ENCODE measurements around the gene CHDH.
A peak's percentile ranks its signal among the peaks of the same experiment; 100 is the strongest.

CHDH gene

DNA sequence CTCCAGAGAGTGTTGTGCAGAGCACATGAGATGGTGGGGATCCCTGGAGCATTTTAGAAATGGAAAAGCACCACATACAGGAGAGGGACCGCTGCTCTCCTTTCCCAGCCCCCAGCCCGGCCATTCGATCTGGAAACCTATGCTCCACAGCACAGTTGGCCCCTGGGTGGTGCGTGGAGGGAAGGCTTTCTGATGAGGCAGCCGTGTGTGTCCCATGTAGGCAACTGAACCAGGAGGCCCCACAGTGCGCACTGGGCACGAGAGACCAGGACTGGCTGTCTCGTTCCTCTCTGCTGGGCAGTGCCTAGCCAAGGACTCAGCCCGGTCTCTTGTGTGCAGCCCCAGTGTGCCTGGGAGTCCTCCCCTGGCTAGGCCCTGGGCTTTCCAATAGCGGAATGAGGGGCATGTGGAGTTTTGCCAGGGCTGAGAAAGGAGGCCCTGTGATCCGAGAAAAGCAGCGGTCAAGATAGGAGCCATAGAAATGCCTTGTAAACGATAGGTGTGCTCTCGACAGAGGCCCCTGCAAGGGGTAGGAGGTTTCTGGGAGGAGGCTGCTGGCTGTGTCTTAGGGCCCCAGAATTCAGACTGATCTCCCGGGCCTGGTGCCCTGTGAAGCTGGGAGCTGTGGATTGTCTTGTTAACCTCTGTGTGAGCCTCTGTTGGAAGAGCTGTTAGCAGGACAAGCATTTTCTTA lies 39.0 kb downstream of the CHDH start:
- no peak for DNase-seq

DNA sequence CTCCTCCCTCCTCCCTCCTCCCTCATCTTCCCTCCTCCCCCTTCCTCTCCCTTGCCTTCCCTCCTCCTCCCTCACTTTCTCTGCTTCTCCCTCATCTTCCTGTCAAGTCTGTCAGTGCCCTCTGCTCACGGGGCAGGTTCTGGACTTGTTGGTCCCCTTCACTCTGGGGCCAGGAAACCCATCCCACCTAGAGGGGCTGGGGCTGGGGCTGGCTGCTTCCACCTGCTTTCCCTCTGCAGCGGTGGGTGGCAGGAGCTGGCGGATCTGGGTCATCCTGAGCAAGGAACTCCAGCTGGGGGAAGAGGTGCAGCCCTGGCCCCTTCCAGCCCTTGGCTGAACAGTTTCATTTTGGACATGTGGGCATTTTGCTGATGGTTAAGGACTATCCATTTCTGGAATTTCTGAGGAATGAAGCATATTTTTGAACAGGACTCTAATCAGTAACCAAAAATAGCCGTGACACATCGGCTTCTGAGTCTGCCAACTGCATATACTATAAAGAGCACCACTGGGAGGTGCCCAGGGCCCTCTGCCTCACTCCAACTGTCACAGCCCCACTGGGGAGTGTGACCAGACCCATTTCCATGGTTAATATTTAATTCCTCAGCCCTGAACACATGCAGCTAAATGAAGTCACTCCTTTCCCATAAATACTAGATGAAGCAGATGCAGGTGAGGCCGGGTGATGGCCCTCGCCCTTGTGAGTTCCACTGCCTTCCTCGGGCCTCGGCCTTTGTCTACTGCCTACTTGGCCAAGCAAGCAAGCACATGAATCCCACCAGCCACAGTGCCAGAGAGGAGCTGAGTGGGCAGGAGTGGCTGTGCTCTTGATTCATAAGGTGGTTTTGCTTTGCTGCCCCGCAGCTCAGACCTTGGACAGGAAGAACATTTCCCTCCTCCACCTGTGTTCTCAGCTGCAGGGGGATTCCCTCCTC lies 39.8 kb downstream of the CHDH start:
- no peak for DNase-seq

DNA sequence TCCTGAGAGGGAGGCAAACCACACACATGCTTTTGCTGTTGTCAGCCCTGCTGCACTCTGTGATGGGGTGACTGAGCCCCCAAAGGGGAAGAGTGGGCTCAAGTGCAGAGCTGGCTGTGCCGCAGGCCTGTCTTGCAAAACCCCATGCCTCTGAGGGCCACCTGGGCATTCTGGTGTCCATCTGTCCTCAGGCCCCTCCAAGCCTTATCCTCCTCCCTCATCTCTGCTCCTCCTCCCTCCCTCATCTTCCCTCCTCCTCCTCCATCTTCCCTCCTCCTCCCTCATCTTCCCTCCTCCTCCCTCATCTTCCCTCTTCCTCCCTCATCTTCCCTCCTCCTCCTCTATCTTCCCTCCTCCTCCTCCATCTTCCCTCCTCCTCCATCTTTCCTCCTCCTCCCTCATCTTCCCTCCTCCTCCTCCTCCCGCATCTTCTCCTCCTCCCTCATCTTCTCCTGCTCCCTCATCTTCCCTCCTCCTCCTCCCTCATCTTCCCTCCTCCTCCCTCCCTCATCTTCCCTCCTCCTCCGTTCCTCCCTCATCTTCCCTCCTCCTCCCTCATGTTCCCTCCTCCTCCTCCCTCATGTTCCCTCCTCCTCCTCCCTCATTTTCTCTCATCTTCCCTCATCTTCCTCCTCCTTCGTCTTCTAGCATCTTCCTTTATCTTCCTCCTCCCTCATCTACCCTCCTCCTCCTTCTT lies 40.6 kb downstream of the CHDH start:
- DNase-seq, result no peak

DNA sequence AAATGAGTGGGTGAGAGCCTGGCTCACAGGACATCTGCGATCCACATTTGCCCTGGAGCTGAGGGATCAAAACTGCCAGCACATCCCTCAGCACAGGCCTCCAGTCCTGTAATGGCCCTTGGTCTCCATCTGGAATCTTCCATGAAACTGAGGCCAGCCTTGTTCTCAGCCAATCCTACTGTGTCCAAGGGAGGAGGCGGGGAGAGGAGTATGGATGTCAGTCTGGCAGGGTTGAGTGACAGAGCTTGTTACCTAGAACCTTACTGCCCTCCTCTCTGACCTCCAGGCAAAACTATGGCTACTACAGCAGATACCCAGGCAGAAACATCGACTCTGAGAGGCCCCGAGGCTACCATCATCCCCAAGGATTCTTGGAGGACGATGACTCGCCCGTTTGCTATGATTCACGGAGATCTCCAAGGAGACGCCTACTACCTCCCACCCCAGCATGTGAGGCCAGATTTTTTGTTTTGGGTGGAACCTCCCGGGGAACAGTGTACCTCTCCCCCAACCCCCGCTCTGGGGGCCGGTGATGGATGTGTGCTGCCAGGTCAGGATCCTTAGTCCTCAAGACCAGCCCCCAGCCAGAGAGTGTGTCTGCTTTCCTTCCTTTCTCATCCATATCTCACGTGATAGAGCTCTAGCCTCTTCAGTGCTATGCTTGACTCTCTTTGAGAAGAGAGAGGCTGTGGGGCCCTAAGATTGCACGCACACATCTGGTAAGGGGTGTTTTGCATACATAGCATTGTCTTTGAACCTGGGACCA lies 41.3 kb downstream of the CHDH start:
- DNase-seq, result no peak

DNA sequence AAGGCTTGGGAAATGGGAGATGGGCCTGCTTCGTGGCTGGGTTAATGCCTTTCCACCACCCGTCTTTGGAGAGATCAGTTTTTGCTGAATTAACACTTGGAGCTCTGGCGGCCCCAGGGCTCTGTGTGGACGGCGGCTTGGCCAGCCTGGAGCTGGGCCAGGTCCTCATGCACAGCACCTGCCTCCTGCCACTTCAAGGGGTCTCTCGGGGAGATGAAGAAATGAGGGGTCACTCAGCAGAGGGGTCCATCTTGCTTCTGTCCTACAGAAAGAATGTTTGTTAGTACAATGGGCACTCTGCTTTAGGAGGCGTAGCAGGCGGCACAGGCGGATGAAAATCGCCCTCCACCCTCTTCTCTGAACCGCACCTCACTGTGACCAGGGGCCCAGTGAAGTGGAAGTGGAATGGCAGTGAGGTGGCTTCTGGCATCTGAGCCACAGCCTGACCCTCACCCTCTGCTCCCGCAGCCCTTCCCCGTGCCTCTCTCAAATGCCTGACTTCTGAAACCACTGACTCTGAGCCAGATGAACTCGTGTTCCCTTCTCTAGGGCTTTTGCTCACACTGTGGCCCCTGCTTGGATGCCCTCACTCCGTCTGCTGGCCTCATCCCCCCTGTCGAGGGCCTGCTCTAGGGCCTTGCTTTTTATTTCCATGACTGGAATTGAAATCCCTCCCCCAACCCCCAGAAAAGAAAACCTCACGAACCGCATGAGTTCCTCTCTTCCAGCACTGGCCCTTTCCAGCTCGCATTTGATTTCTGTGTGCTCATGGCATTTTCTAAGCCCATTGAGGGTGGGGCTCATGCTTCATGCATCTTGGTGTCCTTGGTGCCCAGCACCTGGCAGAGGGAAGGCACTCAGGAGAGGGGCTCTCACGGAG lies 42.2 kb downstream of the CHDH start:
- no peak for DNase-seq

DNA sequence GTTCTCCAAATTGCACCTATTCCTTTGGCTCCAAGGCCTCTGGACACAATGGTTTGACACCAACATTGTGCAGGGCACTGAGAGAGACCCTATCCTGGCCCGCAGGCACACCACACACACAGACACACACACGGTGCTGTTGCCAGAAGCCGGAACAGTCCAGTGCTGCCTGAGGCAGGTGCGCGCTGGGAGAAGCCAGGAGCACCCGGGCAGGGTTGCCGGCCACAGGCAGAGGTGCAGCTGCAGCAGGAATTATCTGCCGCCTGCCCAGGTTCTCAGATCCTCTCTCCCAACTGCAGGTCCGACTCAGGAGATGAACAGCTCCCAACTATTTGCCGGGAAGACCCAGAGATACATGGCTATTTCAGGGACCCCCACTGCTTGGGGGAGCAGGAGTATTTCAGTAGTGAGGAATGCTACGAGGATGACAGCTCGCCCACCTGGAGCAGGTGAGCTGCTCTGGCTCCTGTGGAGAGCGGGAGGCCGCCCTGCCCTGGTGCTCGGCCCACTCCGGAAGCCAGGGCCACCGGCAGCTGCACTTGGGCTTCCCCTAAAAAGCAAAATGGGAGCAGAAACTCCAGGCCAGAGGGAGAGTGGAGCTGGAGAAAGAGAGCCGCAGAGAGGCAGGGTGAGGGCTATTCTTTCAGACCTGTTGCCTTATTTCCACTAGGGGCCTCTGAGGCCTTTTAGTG lies 42.9 kb downstream of the CHDH start:
- DNase-seq, result peak; percentile 24

DNA sequence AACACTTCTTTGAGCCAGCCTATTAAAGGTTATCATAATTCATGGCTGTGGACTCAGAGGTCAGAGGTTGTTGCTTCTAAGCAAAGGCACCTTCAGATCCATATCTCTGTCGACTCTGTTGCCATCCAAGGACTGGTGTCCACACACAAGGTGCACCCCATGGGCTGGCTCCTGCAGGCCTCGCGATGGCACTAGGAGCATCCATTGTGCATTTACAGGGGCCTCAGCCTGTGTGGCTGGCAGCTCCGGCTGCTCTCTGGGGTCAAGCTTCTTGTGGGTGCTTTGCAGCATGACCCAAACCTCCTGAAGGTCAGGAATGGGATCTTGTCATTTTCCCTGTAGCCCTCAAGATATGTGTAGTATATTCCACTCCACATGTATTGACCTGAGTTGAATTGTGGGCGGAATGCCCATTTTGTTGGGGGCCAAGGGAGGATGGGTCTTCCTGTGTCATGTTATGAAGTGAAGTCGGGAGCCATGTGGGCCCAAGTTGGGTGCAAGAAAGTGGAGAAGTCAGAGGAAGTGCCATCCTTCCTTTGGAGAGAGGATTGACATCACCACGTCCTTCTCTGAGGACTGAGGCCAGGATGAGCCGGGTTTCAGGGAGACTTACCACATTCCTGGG lies 43.9 kb downstream of the CHDH start:
- no peak for DNase-seq

DNA sequence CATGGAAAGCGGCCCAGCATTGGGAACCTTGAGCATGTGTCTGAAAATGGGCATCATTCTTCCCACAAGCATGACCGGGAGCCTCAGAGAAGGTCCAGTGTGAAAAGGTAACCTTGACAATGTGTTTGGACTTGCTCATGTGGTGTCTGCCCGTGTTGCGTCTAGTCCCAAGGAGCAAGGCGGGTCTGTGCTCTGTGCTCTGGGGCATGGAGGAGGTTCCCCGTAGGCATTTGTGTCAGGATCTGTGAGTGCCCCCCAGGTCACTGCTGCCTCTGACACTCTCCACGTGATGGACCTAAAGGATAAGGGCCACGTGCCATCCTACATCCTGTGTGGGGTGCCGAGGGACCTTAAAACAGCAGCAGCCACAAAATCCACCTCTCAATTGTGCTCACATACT lies 44.9 kb downstream of the CHDH start:
- DNase-seq, result no peak

DNA sequence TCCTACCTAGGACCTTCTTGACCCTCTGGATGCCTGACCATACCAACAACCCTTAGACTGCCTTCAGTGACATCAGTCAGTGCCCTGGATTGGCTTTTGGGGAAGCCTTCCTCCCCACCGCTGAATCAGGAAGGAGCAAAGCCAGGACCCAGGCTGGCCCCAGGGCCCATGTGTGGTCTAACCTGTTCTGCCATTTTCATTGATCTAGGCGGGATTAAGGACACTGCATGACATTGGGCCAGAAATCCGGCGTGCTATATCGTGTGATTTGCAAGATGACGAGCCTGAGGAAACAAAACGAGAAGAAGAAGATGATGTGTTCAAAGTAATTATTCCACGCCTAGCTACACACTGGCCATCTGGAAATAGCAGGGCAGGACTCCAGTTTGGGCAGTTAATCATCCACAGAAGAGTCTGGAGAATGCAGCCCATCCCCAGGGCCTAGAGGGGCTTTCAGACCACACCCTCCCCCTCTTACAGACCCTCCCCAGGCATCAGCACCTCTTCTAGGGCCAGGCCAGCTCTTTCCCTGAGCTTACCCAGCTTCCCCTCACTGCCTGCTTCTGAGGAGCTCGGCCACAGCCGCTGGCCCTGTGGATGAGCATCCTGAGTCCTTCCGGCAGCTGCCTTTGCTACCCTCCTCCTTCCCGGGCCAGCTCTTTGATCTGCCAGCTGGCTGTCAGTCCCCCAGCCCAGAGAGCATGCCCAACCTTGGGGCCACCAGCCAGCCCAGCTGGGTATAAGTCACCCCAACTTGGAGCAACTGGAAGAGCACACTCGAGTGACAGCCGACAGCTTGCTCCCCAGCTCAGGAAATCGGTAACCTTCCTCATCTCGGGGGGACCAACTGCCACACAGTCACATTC lies 45.9 kb downstream of the CHDH start:
- no peak for DNase-seq

DNA sequence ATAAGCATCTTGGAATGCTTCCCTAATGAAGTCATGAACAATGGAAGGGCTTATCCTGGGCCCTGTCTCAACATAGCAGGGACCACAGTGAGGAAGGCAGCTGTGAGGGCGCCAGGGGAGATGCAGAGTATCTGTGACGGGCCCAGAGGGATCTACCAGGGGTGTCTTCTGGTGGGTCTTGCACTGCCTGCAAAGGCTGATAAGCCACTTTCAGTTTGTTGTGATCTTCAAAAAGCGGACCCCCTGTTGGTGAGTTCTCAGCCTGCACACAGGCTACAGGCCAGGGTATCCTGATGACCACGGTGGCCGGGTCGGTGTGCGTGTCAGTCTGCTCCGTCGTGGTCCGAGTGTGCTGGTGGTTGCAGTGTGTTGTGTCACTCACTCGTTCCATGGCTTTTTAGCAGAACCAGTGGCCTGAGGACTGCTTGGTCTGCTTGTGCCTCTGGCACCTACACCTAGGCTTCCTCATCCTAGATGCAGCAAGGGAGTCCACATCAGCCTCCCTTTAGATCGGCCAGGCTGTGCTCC lies 46.8 kb downstream of the CHDH start:
- DNase-seq, result no peak

DNA sequence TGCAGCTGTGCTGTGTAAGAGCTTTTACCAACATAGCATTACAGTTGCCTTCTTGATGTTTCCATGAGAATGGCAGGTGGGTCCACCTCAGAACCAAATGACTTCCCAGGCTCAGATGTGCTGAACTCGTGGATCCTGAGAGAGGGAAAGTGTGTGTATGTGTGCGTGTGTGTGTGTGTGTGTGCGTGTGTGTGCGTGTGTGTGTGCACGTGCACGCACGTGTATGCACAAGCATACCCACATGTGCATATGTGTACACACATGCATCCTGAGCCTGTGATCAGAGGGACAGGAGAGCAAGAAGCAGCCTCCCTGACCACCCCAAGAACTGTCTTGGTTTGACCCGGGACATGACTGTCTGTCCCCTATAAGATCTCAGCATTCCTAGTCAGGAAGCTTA lies 48.1 kb downstream of the CHDH start:
- no peak for DNase-seq

DNA sequence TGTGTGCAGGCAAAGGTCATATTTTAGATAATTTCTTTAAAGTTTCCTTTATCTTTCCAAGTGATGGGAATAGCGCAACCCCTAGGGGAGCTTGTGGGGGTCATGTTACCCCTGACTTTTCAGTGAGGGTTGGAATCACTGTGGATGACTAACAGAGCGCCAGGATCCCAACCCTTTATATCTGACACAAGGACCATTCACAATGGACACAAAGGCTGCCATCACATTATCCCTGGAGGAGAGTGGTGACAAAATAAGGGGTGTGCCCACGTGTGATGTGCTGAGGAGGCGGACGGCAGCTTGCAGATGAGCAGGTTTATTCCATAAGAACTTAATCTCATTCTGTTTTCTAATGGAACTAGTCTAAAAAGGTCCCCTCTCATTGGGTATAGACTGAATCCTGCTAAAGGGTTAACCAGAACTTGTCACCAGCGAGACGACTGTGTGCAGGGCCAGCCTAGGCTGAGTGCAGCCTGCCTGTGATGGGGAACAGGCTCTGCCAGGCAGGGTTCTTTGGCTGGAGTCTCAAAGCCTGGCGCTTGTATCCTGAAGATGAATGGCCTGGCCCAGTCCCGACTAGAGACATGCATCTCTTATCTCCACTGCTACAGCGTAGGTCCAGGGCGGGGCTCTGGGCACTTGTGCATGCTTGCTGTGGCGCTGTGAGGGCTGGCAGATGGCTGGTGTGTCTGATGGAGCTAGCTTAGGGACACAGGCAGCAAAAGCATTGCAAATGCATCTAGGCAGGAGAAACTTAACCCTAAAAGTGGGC lies 50.2 kb downstream of the CHDH start:
- no peak for DNase-seq

DNA sequence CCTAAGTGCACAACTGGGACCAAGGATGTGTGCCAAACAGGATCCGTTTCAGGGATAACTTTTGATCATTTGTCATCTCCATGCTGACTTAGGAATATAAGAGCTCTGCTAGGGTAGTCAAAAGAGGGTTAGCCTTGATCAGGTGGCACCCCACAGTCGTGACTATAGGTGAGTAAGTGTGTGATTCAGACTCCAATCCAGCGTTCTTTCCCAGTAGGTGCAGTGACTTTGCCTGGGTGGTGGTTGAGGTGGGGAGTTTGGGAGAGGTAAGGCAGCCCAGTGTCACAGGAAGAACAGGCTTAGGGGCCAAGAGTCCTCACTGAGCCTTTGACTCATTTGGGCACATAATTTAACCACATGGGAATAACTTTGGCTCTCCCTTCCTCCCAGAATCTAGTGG lies 51.0 kb downstream of the CHDH start:
- no peak for DNase-seq

DNA sequence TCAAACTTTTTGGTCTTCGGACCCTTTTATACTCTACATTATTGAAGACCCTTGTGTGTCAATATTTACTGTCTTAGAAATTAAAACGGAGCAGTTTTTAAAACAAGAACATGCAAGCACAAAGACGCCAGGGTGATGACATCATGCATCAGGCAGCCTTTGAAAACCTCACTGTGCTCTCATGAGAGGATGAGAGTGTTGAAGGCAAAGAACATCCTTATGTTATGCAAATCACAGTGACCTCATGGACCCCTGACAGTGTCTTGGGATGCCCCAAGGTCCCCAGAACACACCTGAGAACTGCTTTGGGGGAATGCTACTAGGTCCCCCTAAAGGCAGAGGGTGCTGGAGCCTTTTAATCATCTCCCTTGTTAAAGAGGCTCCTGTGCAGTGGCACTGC lies 51.6 kb downstream of the CHDH start:
- no peak for DNase-seq

DNA sequence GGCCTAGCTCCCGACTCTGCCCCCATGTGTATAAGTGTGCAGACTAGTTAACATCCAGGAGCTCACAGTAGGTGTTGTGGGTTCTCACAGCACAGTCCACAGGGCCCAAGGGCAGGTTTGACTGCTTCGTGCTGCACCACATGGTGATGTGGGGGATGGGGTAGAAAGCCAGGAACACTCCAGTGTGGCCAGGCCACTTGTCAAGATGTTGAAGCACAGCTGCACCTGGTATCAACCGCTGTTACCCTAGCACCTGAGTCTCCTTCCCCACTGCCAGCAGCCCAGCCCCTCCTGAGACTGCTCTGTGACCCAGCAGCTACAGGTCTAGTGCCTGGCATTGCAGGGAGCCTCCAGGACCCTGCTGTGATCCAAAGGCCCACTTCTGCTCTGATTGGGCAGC lies 53.4 kb downstream of the CHDH start:
- no peak for DNase-seq

DNA sequence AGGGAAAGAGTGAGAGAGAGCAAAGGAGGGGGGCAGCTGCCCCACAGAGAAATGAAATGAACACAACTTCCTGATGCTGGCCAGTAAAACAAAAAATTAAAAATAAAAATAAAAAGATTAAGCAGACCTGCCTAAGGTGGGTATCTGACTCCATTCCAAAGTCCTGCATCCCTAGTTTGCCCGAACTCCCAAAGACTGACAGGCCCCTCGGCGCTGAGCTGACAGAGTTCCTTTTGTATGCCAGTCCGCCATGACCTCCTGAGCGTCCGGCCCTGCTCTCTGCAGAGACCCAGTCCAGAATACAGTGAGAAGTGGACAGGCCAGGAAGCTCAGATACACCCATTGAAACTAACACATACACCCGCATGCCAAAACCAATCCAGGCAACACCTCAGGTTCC lies 54.9 kb downstream of the CHDH start:
- DNase-seq, result no peak

DNA sequence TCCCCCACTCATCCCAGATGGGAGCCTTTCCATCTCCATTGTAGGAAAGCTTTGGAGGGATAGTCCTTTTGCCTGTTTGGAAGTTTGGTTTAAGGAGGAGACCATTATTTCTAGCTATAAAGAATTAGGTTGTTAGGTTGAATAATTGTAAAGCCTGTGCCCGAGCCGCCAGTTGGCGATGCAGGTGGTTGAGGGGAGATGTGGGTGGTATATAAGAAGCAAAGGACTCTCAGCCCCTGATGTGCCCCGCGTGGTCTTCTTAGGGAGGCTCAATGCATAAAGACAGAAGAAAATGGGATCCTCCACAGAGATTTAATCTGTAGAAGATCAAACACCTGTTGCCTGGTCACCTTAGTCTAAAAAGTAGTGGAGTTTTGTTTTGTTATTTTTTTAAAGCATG lies 55.7 kb downstream of the CHDH start:
- no peak for DNase-seq

DNA sequence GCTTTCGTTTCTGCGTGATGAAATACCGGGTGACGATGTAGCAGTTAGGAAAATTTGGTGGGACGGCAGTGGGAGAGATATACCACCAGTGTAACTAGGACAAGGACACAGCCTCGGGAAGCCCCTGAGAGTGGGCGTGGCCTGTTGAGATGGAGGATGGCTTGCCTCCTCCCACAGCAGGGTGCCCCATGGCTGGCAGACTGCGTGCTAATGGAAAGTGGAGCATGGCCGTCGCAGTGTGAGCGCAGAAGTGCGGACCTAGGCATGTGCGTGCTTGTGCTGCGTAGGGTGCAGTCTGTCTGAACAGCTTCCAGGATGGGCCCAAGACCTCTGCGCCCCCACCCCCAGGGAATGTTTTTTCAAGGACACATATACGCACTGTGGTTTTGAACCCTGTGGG lies 56.8 kb downstream of the CHDH start:
- no peak for DNase-seq

DNA sequence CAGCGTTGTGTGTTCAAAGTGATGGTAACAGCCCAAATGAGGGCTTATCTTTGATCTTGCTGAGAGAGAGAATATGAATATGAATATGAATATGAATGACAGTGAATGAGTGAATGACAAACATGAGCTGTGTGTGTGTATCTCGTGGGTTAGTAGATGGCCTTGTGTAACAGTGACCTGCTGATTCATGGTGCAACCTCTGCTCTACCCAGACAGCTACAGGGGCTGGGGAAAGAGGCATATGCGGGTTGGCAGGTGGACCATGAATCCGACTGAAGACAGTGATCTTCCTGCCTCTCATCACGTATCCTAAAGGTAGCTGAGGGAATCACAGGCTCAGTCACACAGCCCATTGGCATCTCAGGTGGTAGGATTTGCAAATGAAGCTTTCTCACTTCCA lies 58.2 kb downstream of the CHDH start:
- no peak for DNase-seq

Measured in NCI-H526 treated with DMSO at 0.1 percent for 48 hours (cell line).